Measurements from ENCODE around the gene FMNL1.

FMNL1 gene

GRCh38 chr17:45261577-45262515, 40.2 kb downstream of the FMNL1 start, which contains the start of gene SPATA32:
Gene SPATA32 (minus strand): TSS chr17:45262094. CDS start chr17:45262016, 78 bp downstream.
- peak; percentile 16 to 42 for DNase-seq

- DNase-seq, result no peak
These were observed 41.1 kb downstream of the FMNL1 start for GRCh38 chr17:45262516-45263476.

- DNase-seq, result no peak
These were observed 41.8 kb downstream of the FMNL1 start for GRCh38 chr17:45263477-45263860.

GRCh38 chr17:45264430-45264829, 42.7 kb downstream of the FMNL1 start:
- DNase-seq, result no peak

GRCh38 chr17:45264988-45265387, 43.3 kb downstream of the FMNL1 start:
- DNase-seq, result no peak

- no peak for DNase-seq
These were observed 44.1 kb downstream of the FMNL1 start for GRCh38 chr17:45265821-45266220.

- DNase-seq, result no peak
These were observed 44.8 kb downstream of the FMNL1 start for GRCh38 chr17:45266372-45266926.

GRCh38 chr17:45267436-45268055, 45.9 kb downstream of the FMNL1 start:
- DNase-seq, result no peak

GRCh38 chr17:45269912-45270311, 48.2 kb downstream of the FMNL1 start:
- DNase-seq, result no peak

GRCh38 chr17:45270828-45271418, 49.2 kb downstream of the FMNL1 start:
- DNase-seq, result peak in 1 of 2 experiments; percentile 31

GRCh38 chr17:45271603-45272002, 49.9 kb downstream of the FMNL1 start:
- no peak for DNase-seq

GRCh38 chr17:45273551-45273957, 51.9 kb downstream of the FMNL1 start:
- no peak for DNase-seq

GRCh38 chr17:45274033-45274432, 52.3 kb downstream of the FMNL1 start:
- no peak for DNase-seq

GRCh38 chr17:45276031-45276430, 54.3 kb downstream of the FMNL1 start:
- no peak for DNase-seq

- peak; percentile 44 to 65 for DNase-seq
These were observed 55.6 kb downstream of the FMNL1 start for GRCh38 chr17:45277216-45277849.

GRCh38 chr17:45277992-45278391, 56.3 kb downstream of the FMNL1 start:
- DNase-seq, result no peak

GRCh38 chr17:45279898-45280297, 58.2 kb downstream of the FMNL1 start:
- DNase-seq, result no peak

- no peak for DNase-seq
These were observed 61.3 kb downstream of the FMNL1 start for GRCh38 chr17:45282683-45283644.

- DNase-seq, result no peak
These were observed 62.0 kb downstream of the FMNL1 start for GRCh38 chr17:45283711-45284110.

Data from NCI-H1930 (cell line).